ENCODE results near the gene ABI2. TPM values are rescaled to one million over a fixed set of nuclear protein-coding genes. Genes with fewer than 3 reads are reported as not detected.
A peak's percentile ranks its signal among the peaks of the same experiment; 100 is the strongest.
"Not testable (repeated sequence)": the region's sequence is repeated elsewhere in the genome, so short reads cannot be mapped to it uniquely, and the experiment has no call there.

Gene ABI2
- total RNA-seq, 1 donor from 2014 or later: 28.8 TPM

DNA sequence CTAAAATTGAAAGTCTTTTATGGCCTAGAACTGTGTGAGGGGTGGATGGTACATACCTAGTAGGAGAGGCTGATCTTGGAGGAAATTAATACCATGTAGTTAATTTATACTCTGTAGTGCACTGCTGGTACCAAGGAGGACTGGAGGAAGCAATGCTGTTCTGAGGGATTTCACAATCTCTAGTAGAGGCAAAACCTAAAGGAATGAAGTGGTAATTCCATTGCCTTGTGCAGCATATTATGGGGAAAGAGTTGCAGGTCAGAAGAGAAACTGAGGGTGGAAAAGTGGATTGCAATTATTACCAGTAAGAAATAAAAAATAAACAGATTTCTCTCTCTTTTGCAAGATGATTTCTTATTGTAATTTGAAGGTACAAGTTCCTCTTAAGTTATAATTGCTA is 2.2 kb downstream of the ABI2 start:
- no peak for DNase-seq (ENCODE audit: low read depth)
- Histone ChIP-seq H3K27me3 (ENCODE audit: control insufficient read depth, insufficient read depth, low read length) (no peaks in the 10 kb centered on the region), H3K4me3 (ENCODE audit: low read depth, low read length) (no peak overlapping the region), H3K36me3 (ENCODE audit: control insufficient read depth, insufficient read depth, low read length) (no peaks in the 10 kb centered on the region)
- TF ChIP-seq CTCF (IDR thresholded peaks at IDR 0.05; ENCODE audit: insufficient read depth, low read length, poor library complexity, severe bottlenecking): no peak

- DNase-seq (ENCODE audit: low read depth): no peak
- Histone ChIP-seq H3K4me3 (ENCODE audit: low read depth, low read length) (no peak overlapping the region), H3K27me3 (ENCODE audit: control insufficient read depth, insufficient read depth, low read length) (no peaks in the 10 kb centered on the region), H3K36me3 (ENCODE audit: control insufficient read depth, insufficient read depth, low read length) (no peaks in the 10 kb centered on the region)
- no peak for TF ChIP-seq CTCF (IDR thresholded peaks at IDR 0.05; ENCODE audit: insufficient read depth, low read length, poor library complexity, severe bottlenecking)
Observed at GRCh38 chr2:203338322-203338721, 10.1 kb downstream of the ABI2 start.

- DNase-seq (ENCODE audit: low read depth): peak; percentile 50
Observed at GRCh38 chr2:203340791-203341487, 12.7 kb downstream of the ABI2 start.

DNA sequence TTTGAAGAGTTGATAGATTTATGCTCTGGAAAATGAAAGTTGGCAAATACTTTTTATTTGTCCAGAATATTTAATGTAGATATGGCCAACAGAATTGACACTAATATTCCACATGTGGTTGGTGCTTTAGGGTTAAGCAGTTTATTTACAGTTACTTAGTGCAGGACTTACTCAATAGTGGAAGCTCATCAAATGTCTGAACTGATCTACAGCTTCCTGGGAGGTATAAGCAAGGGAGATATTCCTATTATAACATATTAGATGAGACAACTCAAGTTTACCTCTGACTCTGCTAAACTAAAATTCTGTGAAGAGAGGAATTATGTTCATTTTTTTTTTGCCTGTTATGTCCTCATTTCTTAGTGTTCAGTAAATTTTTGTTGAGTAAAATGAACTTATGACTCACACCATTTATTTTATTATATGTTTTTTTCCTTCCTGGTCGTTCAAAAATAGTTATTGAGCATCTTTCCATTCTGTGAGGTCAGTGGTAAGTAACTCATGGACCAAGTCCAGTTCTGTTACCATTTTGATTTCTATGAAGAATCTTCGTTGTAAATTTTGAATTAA is 13.6 kb downstream of the ABI2 start:
- no peak for DNase-seq (ENCODE audit: low read depth)
- Histone ChIP-seq H3K4me3 (ENCODE audit: low read depth, low read length) (no peak overlapping the region), H3K27me3 (ENCODE audit: control insufficient read depth, insufficient read depth, low read length) (no peaks in the 10 kb centered on the region), H3K36me3 (ENCODE audit: control insufficient read depth, insufficient read depth, low read length) (no peaks in the 10 kb centered on the region)
- no peak for TF ChIP-seq CTCF (IDR thresholded peaks at IDR 0.05; ENCODE audit: insufficient read depth, low read length, poor library complexity, severe bottlenecking)

More at GRCh38 chr2:203340791-203341487, 12.7 kb downstream of the ABI2 start:
- no peak for TF ChIP-seq CTCF (IDR thresholded peaks at IDR 0.05; ENCODE audit: insufficient read depth, low read length, poor library complexity, severe bottlenecking)
- H3K36me3 ChIP-seq (ENCODE audit: control insufficient read depth, insufficient read depth, low read length): no peaks in the 10 kb centered on the region
- H3K27me3 ChIP-seq (ENCODE audit: control insufficient read depth, insufficient read depth, low read length): no peaks in the 10 kb centered on the region
- no peak overlapping the region for H3K4me3 ChIP-seq (ENCODE audit: low read depth, low read length)

GRCh38 chr2:203342374-203342773 is 14.2 kb downstream of the ABI2 start:
- not testable (repeated sequence) for H3K36me3 ChIP-seq (ENCODE audit: control insufficient read depth, insufficient read depth, low read length); DNase-seq (ENCODE audit: low read depth); H3K4me3 ChIP-seq (ENCODE audit: low read depth, low read length); H3K27me3 ChIP-seq (ENCODE audit: control insufficient read depth, insufficient read depth, low read length)

DNA sequence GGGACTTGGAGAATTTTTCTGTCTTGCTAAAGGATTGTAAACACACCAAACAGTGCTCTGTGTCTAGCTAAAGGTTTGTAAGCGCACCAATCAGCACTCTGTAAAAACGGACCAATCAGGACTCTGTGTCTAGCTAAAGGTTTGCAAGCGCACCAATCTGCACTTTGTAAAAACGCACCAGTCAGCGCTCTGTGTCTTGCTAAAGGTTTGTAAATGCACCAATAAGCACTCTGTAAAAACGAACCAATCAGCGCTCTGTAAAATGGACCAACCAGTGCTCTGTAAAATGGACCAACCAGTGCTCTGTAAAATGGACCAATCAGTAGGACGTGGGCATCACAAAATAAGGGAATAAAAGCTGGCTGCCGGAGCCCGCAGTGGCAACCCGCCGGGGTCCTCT is 16.5 kb downstream of the ABI2 start:
- Histone ChIP-seq H3K4me3 (ENCODE audit: low read depth, low read length) (no peak overlapping the region), H3K27me3 (ENCODE audit: control insufficient read depth, insufficient read depth, low read length) (no peaks in the 10 kb centered on the region), H3K36me3 (ENCODE audit: control insufficient read depth, insufficient read depth, low read length) (no peaks in the 10 kb centered on the region)
- no peak for DNase-seq (ENCODE audit: low read depth)
- TF ChIP-seq CTCF (IDR thresholded peaks at IDR 0.05; ENCODE audit: insufficient read depth, low read length, poor library complexity, severe bottlenecking): no peak
